ENCODE data around the gene STRIT1. TPM values are rescaled to one million over a fixed set of nuclear protein-coding genes. Genes with fewer than 3 reads are reported as not detected.
"Not testable (repeated sequence)": the region's sequence is repeated elsewhere in the genome, so short reads cannot be mapped to it uniquely, and the experiment has no call there.

Gene STRIT1
- total and polyA plus RNA-seq, 2 of the 4 experiments (the other 2 are of a cell fraction) = not detected

DNA sequence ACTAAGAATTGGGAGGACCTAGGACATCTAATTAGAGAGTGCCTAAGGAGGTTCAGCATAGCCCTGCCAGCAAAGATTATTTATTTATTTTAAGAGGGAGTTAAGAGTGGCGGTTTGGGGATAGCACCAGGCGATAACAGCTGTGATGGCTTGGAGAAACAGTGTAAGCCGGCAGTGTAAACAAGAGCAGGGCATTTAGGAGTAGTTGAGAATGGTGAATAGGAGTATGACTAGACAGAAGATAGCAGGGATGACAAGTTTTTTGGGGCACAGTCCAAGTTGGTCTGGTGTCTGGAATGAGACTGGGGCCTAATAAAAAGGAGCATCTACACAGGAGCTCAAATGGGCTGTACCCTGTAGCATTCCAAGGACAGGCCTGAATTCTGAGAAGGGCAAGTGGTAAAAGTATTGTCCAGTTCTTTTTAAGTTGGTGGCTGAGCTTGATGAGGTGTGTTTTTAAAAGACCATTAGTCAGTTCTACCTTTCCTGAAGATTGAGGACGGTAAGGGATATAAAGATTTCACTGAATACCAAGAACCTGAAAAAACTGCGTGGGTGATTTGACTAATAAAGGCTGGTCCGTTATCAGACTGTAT, 18.2 kb downstream of the STRIT1 start:
- H3K9me3 ChIP-seq (ENCODE audit: control insufficient read depth, insufficient read depth, low read length); H3K79me1 ChIP-seq (ENCODE audit: low read depth in 1 of 2, low read length in 2 of 2); CTCF ChIA-PET; dilution Hi-C loops (cut with HindIII; ENCODE audit: low sequenced_read_pairs, unreplicated experiment); H4K91ac ChIP-seq (ENCODE audit: insufficient read depth, low read depth, low read length); H2BK20ac ChIP-seq (ENCODE audit: low read depth, low read length); H3K18ac ChIP-seq (ENCODE audit: low read depth, low read length); H3K14ac ChIP-seq (replicated peaks; ENCODE audit: low read depth, low read length); H3K23ac ChIP-seq (ENCODE audit: low read depth, low read length); H3K36me3 ChIP-seq (ENCODE audit: control insufficient read depth, insufficient read depth, low read length); H3K4me2 ChIP-seq (ENCODE audit: low read depth, low read length); H2BK5ac ChIP-seq (ENCODE audit: low read depth, low read length, poor library complexity, severe bottlenecking); POLR2A ChIA-PET (ENCODE audit: unreplicated experiment); H2BK120ac ChIP-seq (ENCODE audit: low read depth, low read length); H2AFZ ChIP-seq (replicated peaks; ENCODE audit: low read length, poor library complexity); H3K27ac ChIP-seq (ENCODE audit: insufficient read depth, low read length); DNase-seq; H3K4me3 ChIP-seq (ENCODE audit: insufficient read depth, low read depth, low read length); H3K56ac ChIP-seq (ENCODE audit: extremely low read depth, insufficient read depth, low read length); H4K20me1 ChIP-seq (ENCODE audit: insufficient read depth, low read length); H3K27me3 ChIP-seq (ENCODE audit: control insufficient read depth, insufficient read depth, low read length); H2BK15ac ChIP-seq (ENCODE audit: low read depth, low read length); H2AK9ac ChIP-seq (replicated peaks; ENCODE audit: low read depth, low read length, poor library complexity); H3K9me1 ChIP-seq (ENCODE audit: insufficient read depth, low read length); in situ Hi-C loops (cut with MboI; ENCODE audit: low sequenced_read_pairs); ATAC-seq (ENCODE audit: low read depth); H3K9ac ChIP-seq (ENCODE audit: low read depth, low read length); H3K4ac ChIP-seq (ENCODE audit: low read depth, low read length); BruUV-seq (replicated peaks); H2AK5ac ChIP-seq (ENCODE audit: low read depth, low read length); intact Hi-C loops (cut with micrococcal nuclease); H4K8ac ChIP-seq (ENCODE audit: low read depth in 2 of 2, low read length in 2 of 2); H4K5ac ChIP-seq (ENCODE audit: low read depth, low read length); H3K4me1 ChIP-seq (ENCODE audit: control insufficient read depth, insufficient read depth, low read length): not testable (repeated sequence)
- 100% methylated on average over 2 of the region's 6 CpGs; no CpG with 5 or more reads in 1 of the 2 experiments for WGBS, 2 experiments (ENCODE audit: extremely low coverage in 2 of 2, insufficient read length in 1 of 2)

DNA sequence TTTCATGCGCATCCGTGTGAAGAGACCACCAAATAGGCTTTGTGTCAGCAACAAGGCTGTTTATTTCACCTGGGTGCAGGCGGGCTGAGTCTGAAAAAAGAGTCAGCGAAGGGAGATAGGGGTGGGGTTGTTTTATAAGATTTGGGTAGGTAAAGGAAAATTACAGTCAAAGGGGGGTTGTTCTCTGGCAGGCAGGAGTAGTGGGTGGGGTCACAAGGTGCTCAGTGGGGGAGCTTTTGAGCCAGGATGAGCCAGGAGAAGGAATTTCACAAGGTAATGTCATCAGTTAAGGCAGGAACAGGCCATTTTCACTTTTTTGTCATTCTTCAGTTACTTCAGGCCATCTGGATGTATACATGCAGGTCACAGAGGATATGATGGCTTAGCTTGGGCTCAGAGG, 19.0 kb downstream of the STRIT1 start:
- H4K91ac ChIP-seq (ENCODE audit: insufficient read depth, low read depth, low read length); H3K27me3 ChIP-seq (ENCODE audit: control insufficient read depth, insufficient read depth, low read length); H2BK15ac ChIP-seq (ENCODE audit: low read depth, low read length); H3K14ac ChIP-seq (replicated peaks; ENCODE audit: low read depth, low read length); in situ Hi-C loops (cut with MboI; ENCODE audit: low sequenced_read_pairs); H3K23ac ChIP-seq (ENCODE audit: low read depth, low read length); ATAC-seq (ENCODE audit: low read depth); H2BK20ac ChIP-seq (ENCODE audit: low read depth, low read length); BruUV-seq (replicated peaks); H3K36me3 ChIP-seq (ENCODE audit: control insufficient read depth, insufficient read depth, low read length); intact Hi-C loops (cut with micrococcal nuclease); H3K4me1 ChIP-seq (ENCODE audit: control insufficient read depth, insufficient read depth, low read length); H3K9me1 ChIP-seq (ENCODE audit: insufficient read depth, low read length); H2AFZ ChIP-seq (replicated peaks; ENCODE audit: low read length, poor library complexity); dilution Hi-C loops (cut with HindIII; ENCODE audit: low sequenced_read_pairs, unreplicated experiment); H3K18ac ChIP-seq (ENCODE audit: low read depth, low read length); H3K9ac ChIP-seq (ENCODE audit: low read depth, low read length); CTCF ChIA-PET; DNase-seq; H2BK5ac ChIP-seq (ENCODE audit: low read depth, low read length, poor library complexity, severe bottlenecking); H3K9me3 ChIP-seq (ENCODE audit: control insufficient read depth, insufficient read depth, low read length); H4K8ac ChIP-seq (ENCODE audit: low read depth in 2 of 2, low read length in 2 of 2); H4K20me1 ChIP-seq (ENCODE audit: insufficient read depth, low read length); H3K56ac ChIP-seq (ENCODE audit: extremely low read depth, insufficient read depth, low read length); H3K79me1 ChIP-seq (ENCODE audit: low read depth in 1 of 2, low read length in 2 of 2); H2AK5ac ChIP-seq (ENCODE audit: low read depth, low read length); H3K4me3 ChIP-seq (ENCODE audit: insufficient read depth, low read depth, low read length); H4K5ac ChIP-seq (ENCODE audit: low read depth, low read length); POLR2A ChIA-PET (ENCODE audit: unreplicated experiment); H3K27ac ChIP-seq (ENCODE audit: insufficient read depth, low read length); H3K4ac ChIP-seq (ENCODE audit: low read depth, low read length); H2BK120ac ChIP-seq (ENCODE audit: low read depth, low read length); H2AK9ac ChIP-seq (replicated peaks; ENCODE audit: low read depth, low read length, poor library complexity); H3K4me2 ChIP-seq (ENCODE audit: low read depth, low read length): not testable (repeated sequence)
- 100% methylated on average over 1 of the region's 4 CpGs for WGBS, 2 experiments (ENCODE audit: extremely low coverage in 2 of 2, insufficient read length in 1 of 2)
